Activated effector memory CD4-positive, alpha-beta T cell treated with Interleukin-2 at 50 U/mL for 16 hours (primary cell): Measurements from ENCODE around the gene ZNF324.
"Not testable (repeated sequence)": the region's sequence is repeated elsewhere in the genome, so short reads cannot be mapped to it uniquely, and the experiment has no call there.

Source experiments
- DNase-seq: peaks from one replicate; pipeline ENCODE4 v3.0.0-alpha.2; 2020

ZNF324 gene

GRCh38 chr19:58507602-58508223 lies 40.8 kb downstream of the ZNF324 start:
- DNase-seq, result not testable (repeated sequence)

GRCh38 chr19:58509731-58510083 lies 42.8 kb downstream of the ZNF324 start:
- no peak for DNase-seq

DNA sequence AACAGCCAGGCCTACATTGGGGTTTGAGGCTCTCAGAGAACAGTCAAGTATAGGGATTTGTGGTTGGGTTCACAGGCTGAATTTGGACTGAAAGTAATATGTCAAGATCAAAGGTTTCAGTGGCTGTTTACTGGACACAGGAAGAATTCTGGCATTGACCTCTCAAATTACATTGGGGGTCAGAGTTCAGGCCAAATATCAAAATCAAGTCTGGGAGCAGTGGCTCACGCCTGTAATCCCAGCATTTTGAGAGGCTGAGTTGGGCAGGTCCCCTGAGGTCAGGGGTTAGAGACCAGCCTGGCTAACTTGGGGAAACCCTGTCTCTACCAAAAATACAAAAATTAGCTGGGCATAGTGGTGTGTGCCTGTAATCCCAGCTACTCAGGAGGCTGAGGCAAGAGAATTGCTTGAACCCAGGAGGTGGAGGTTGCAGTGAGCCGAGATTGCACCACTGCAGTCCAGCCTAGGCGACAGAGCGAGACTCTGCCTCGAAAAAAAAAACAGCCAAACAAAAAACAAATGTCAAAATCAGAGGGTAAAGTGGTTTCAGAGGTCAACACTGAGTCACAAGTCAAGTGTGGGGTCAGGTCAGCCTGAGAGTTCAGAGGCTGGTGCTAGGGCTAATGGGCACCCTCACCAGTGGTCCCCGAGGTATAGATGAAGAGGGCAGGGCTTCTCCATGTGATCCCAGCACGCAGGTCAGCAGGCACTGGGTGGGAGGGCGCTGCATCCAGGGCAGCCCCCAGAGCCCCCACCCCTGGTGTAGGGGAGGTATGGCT lies 43.4 kb downstream of the ZNF324 start:
- no peak for DNase-seq

DNA sequence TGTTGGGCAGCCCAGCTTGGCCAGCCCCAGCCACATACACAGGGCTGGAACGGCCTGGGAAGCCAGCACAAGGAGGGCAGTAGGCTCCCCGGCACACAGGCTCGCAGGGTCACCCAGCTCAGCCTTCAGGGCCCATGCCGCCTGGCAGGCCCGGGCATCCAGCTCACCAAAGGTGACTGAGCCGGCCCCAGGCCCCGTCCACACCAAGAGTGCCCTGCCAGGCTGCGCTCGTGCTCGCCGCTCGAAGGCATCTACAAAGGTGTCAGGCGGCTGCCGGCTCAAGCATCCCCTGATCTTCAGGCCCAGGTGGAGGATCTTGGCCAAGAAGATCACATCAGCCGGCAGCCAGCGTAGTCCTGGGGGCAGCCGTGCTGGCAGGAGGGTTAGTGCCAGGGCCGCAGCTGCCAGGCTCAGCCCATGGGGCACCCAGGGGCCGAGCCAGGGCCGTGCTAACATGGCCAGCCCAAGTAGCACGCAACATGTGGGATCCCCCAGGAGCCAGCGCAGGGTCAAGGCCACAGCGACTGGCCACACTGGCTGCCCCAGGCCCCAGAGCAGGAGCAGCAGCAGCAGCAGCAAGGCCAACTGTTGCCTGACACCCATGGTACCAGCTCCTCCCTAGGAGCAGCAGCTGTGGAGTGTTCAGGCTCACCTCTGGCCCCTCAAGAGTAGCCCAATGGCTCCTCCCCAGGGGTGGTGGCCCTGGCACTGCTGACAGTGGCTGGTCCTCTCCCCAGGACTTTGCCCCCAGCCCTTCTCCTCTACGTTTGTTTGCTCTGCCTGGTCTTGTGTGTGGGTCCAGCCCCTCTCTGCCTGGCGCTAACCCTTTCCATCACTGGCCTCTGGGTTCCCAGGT lies 44.7 kb downstream of the ZNF324 start, which contains the start of gene SLC27A5:
TSS of gene SLC27A5 (minus strand) at position 640 of the 856 bp plus-strand sequence. CDS start at position 603, 37 bp downstream.
- DNase-seq, result no peak

DNA sequence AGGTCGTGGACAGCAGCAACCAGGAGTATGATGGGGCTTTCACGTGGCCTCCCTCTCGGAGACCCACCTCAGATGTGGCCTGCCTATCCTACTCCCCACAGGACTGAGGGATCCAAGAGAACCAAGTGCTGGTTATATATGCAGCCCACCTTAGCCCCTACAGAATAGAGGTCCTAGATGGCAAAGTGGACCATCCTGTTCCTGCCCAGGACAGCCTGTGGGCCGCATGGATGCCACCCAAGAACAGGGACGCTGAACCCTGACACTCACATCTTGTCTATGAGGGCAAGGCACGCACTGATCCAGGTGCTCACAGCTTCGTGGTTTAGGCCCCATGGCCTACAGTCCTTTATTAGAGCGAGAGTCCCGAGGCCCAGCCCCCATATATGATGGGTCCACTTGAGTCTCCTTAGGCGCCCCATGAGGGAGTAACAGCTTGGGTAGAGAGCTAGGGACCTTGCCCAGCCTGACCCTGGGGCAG lies 46.4 kb downstream of the ZNF324 start:
- no peak for DNase-seq

GRCh38 chr19:58513694-58514563 lies 47.0 kb downstream of the ZNF324 start:
- peak; percentile 90 for DNase-seq

GRCh38 chr19:58514564-58515022 lies 47.7 kb downstream of the ZNF324 start:
- DNase-seq, result no peak

DNA sequence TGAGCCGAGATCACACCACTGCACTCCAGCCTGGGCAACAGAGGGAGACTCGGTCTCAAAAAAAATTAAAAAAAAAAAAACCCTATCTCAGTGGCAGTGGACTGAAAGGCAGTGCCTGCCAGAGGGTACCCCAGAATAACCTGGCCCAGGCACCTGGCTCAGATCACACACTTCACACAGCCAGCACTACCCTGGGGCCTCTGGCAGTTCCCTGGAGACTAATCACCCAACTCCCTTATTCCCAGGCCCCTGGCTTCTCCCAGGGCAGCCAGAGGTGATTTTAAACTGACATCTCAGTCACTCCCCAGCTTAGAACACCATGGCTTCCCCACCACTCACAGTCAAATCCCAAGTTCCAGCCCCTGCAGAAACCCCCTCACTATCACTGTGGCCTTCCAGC lies 48.4 kb downstream of the ZNF324 start:
- no peak for DNase-seq

- DNase-seq, result no peak
These were observed 49.5 kb downstream of the ZNF324 start for GRCh38 chr19:58516246-58516836.

DNA sequence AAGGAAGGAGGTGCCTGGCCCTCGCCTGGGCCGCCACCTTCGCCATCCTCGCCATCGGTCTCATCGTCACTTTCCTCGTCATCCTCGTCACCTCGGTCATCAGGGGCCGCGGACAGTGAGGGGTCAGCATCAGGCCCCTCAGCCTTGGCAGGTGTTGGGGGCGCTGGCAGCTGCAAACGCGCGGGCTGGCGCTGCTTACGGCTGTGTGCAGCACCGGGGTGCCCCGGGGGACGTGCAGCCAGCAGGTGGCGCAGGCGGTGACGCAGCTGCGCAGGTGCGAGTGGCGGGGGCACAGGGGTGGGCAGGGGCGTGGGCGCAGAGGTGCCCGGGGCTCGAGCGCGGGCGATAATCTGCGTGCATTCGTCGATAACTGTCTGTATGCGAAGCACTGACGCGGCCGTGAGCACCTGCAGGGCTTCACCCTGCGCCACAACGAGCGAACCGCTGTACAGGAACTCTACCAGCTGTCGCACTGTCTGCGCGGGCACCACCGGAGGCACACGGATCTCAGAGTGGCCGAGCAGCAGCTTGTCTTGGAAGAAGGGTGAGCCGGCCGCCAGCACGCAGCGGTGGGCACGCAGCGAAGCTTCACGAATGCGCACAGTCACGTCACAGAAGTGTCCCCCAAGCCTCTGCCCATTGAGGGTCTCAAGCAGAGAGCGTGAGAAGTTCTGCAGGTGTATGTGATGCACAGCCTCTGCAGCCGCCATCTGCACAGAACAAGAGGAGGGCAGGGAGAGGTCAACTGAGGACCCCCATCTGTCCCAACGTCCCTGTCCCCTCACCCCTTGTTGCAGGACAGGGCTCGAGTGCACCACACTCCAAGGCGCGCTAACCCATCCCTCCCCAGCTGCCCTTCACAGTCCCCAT lies 50.3 kb downstream of the ZNF324 start:
- DNase-seq, result no peak

- DNase-seq, result no peak
These were observed 51.6 kb downstream of the ZNF324 start for GRCh38 chr19:58518256-58519086.

GRCh38 chr19:58519087-58519354 lies 52.1 kb downstream of the ZNF324 start:
- DNase-seq, result no peak

DNA sequence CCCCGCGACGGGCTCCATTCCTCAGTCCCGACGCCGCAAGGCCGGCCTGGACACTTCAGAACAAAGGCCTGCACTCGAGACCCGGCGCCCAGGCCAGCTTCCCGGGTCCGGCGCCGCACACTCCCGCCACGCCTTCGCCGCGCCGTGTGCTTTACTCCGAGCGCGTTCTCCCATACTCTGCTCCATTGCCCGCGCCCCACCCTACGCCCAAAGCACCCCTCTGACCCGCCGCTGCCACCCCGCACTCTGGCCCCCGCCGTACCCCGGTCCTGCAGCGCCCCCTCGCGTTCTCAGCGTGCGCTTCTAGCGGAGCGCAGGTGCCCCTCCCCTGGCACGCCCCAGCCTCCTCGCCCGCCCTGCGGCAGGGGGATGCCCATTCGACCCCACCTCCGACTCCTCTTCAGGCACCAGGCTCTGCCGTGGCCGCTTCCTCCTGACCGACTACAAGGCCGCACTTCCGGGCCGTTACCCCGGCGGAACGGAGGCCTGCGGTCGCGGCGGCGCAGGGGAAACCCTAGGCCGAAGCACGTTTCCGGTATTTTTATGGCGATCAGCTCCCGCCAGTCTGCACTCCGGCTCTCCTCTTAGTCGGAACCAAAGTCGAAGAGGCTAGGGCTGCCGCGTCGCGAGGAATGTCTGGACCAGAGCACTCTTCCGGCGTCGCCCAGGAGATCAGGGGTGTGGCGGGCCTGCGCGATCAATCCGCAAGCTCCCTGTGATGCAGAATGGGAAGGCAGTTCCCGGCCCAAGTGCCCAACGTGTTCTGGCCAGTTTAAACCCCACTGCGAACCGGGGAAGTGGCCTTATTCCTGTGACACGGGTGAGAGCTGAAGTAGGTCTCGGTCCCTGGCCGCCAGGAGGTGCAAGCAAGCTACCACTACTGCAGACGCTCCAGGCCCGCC lies 52.7 kb downstream of the ZNF324 start, which contains the start of gene ZBTB45:
TSS of gene ZBTB45 (minus strand) at position 456 of the 902 bp plus-strand sequence. CDS start 2,137 bp downstream, outside the sequence.
- peak; percentile 81 for DNase-seq

- DNase-seq, result no peak
These were observed 53.3 kb downstream of the ZNF324 start for GRCh38 chr19:58520257-58520599.

GRCh38 chr19:58521651-58522050 lies 54.8 kb downstream of the ZNF324 start:
- no peak for DNase-seq

DNA sequence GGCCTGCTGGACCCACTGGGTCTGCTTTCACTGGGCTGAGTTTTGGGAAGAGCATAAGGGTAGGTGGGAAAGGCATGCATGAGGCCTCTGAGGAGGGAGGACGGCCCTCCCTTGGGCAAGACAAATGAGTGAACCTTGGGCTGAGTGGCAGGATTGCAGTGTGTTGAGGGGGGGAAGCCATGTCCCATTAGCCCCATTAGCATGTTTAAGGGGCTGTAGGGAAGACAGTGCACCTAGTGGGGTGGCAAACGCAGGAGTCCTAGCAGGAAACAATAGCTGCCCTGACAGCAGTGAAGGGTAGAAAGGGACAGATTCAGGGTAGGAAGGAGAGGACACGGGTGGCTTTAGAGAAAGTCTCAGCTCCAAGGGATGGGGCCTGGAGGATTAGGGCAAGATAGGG lies 55.8 kb downstream of the ZNF324 start:
- DNase-seq, result no peak
